Right lobe of liver (tissue), 6 donors: ENCODE results near the gene CMTM7. TPM values are rescaled to one million over a fixed set of nuclear protein-coding genes. Genes with fewer than 3 reads are reported as not detected.

Experiments
- ATAC-seq, 4 donors: fragments of 200-7000 bp; cut with Tn5 transposase; one replicate each; pipeline ENCODE4 v1.9.1; 2020; ENCODE audit warnings: mild to moderate bottlenecking in 4 of 4, moderate library complexity in 4 of 4
- DNase-seq, 3 donors: peaks; one replicate each; pipeline ENCODE4 v3.0.0-alpha.2; 2020
- H3K27ac ChIP-seq, 3 donors: fragments of 200-600 bp; one replicate each; pipeline ENCODE4 v1.8.0; 2022
- H3K27me3 ChIP-seq, 2 donors: fragments of 200-600 bp; one replicate each; pipeline ENCODE4 v1.8.0; 2022
- H3K36me3 ChIP-seq, 4 donors: fragments of 200-600 bp; sonication (generic) in 1 of 4; one replicate each; pipeline versions ENCODE4 v1.5.1 to v1.8.0; 2017 to 2022; ENCODE audit warnings: control low read depth in 1 of 4
- H3K4me1 ChIP-seq, 4 donors: fragments of 200-600 bp; sonication (generic) in 1 of 4; one replicate each; pipeline versions ENCODE4 v1.5.1 to v1.8.0; 2017 to 2022; ENCODE audit warnings: control low read depth in 1 of 4
- H3K4me3 ChIP-seq, 3 donors: fragments of 200-600 bp; one replicate each; pipeline ENCODE4 v1.8.0; 2022
- H3K9me3 ChIP-seq, 4 donors: fragments of 200-600 bp; sonication (generic) in 1 of 4; one replicate each; pipeline versions ENCODE4 v1.5.1 to v1.8.0; 2017 to 2022; ENCODE audit warnings: control low read depth in 1 of 4
- POLR2A ChIP-seq: fragments of 450-650 bp; IDR thresholded peaks from one replicate; pipeline ENCODE4 v1.6.1; 2017; ENCODE audit warnings: antibody characterized with exemption, mild to moderate bottlenecking
- WGBS: methylation state at CpG from one replicate; pipeline ENCODE4 v1.1.6; 2018; ENCODE audit warnings: low coverage, low lambda C conversion rate; ENCODE audit not compliant: insufficient coverage; ENCODE audit errors: missing lambda C conversion rate; 5-methylcytosine and 5-hydroxymethylcytosine counted together
- intact Hi-C, 2 donors: fragments of 100-400 bp; cut with DNase I; formaldehyde crosslinking; loops; one replicate each; pipeline versions ENCODE4 v1.11.2 to v1.14.1; 2022
- total RNA-seq, 6 experiments: library from RNA; depleted of rRNA in 2 of 6; stranded (reverse); fragments of >200 nt in 2 of 6; fragmentation: NEBNext Ultra II Directional in 3 of 6; extraction: Animal tissue kit (Norgen Biotek cat#: 25700) in 3 of 6; gene quantifications; one replicate each; pipeline versions ENCODE4 v1.1.0 to v1.2.4, GENCODE V29; 2016 to 2023
- TF ChIP-seq, protein P1 (sequence below), 4 donors: fragments of 200-600 bp in 3 of 4; fragments of 450-650 bp in 1 of 4; IDR thresholded peaks; one replicate each; pipeline versions ENCODE4 v1.5.1 to v1.8.0; 2016 to 2022; ENCODE audit warnings: antibody characterized with exemption in 4 of 4, mild to moderate bottlenecking in 2 of 4
- donor health status: DM: no; HTN: yes; CAD: no.
- donor health status: DM: no; HTN: no; CAD: no.
- donor health status: DM: no; HTN: no; CAD: no.
- donor health status: DM: no; HTN: yes; CAD: no.
- donor health status: DM: no; HTN: yes; CAD: no.

Gene CMTM7
- total RNA-seq, 6 experiments from 2014 or later, result 2.7 to 9.8 (median 5.0) TPM

DNA sequence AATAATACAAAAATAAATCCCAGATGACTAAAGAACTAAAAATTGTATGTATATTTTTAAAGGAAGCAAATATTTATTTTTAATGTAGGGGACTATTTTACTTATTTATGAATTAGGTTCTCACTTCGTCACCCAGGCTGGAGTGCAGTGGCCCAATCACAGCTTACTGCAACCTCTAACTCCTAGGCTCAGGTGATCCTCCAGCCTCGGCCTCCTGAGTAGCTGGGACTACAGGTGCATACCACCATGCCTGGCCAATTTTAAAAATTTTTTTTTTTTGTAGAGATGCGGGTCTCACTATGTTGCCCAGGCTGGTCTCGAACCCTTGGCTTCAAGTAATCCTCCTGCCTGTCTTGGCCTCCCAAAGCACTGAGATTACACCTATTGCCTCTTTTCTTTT lies 42.6 kb downstream of the CMTM7 start:
- H3K36me3 ChIP-seq, result no peaks in the 10 kb centered on the region
- 100% methylated on average over 3 of the region's 4 CpGs for WGBS
- intact Hi-C loops, result no loop called here
- H3K27me3 ChIP-seq, result no peaks in the 10 kb centered on the region
- no peak for TF ChIP-seq POLR2A
- TF ChIP-seq, protein P1, sequence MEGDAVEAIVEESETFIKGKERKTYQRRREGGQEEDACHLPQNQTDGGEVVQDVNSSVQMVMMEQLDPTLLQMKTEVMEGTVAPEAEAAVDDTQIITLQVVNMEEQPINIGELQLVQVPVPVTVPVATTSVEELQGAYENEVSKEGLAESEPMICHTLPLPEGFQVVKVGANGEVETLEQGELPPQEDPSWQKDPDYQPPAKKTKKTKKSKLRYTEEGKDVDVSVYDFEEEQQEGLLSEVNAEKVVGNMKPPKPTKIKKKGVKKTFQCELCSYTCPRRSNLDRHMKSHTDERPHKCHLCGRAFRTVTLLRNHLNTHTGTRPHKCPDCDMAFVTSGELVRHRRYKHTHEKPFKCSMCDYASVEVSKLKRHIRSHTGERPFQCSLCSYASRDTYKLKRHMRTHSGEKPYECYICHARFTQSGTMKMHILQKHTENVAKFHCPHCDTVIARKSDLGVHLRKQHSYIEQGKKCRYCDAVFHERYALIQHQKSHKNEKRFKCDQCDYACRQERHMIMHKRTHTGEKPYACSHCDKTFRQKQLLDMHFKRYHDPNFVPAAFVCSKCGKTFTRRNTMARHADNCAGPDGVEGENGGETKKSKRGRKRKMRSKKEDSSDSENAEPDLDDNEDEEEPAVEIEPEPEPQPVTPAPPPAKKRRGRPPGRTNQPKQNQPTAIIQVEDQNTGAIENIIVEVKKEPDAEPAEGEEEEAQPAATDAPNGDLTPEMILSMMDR (IDR thresholded peaks at IDR 0.05), result no peak
- H3K27ac ChIP-seq, result no peak overlapping the region
- ATAC-seq, result no peak
- no peaks in the 10 kb centered on the region for H3K4me1 ChIP-seq
- no peak overlapping the region for H3K4me3 ChIP-seq
- no peak for DNase-seq
- H3K9me3 ChIP-seq, result no peaks in the 10 kb centered on the region

- Histone ChIP-seq H3K27me3 (no peaks in the 10 kb centered on the region), H3K4me1 (no peaks in the 10 kb centered on the region), H3K9me3 (no peaks in the 10 kb centered on the region), H3K27ac (no peak overlapping the region), H3K4me3 (no peak overlapping the region), H3K36me3 (no peaks in the 10 kb centered on the region)
- intact Hi-C loops, result no loop called here
- ATAC-seq (peak in 1 of 4 donors; percentile 36), DNase-seq (no peak)
- WGBS, result 90% methylated on average over 2 of the region's 4 CpGs
- TF ChIP-seq, protein P1 (IDR thresholded peaks at IDR 0.05), result no peak
- no peak for TF ChIP-seq POLR2A
Observed at GRCh38 chr3:32435911-32436815, 44.5 kb downstream of the CMTM7 start.

- no peak for TF ChIP-seq POLR2A
- TF ChIP-seq, protein P1 (IDR thresholded peaks at IDR 0.05), result no peak
- 94% methylated on average over 4 of the region's 4 CpGs for WGBS
- Histone ChIP-seq H3K27ac (no peak overlapping the region), H3K36me3 (no peaks in the 10 kb centered on the region), H3K4me1 (no peaks in the 10 kb centered on the region), H3K9me3 (no peaks in the 10 kb centered on the region), H3K4me3 (no peak overlapping the region), H3K27me3 (no peaks in the 10 kb centered on the region)
- intact Hi-C loops, result no loop called here
- ATAC-seq, result no peak
- DNase-seq, result no peak
Observed at GRCh38 chr3:32436816-32437189, 45.1 kb downstream of the CMTM7 start.

DNA sequence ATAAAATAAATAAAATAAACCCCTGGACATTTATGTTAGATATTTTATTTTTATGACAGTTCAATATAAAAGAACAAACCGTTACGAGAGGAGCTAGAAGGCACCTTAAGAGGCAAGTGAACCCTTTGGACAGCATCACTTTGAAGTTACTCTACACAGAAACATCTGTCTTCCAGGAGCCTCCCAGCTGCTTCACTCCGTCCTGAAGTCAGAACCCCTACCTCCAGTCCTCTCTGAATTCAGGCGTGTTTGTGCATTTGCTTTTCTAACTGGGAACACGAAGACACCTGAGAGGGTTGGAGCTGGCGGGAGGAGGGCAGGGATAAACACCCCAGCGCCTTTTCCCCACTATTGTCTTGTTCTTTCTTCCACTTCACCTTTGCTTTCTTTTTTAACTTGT lies 46.2 kb downstream of the CMTM7 start:
- Histone ChIP-seq H3K4me3 (no peak overlapping the region), H3K4me1 (no peaks in the 10 kb centered on the region), H3K36me3 (no peaks in the 10 kb centered on the region), H3K9me3 (no peaks in the 10 kb centered on the region), H3K27me3 (no peaks in the 10 kb centered on the region), H3K27ac (no peak overlapping the region)
- DNase-seq (no peak), ATAC-seq (no peak)
- no peak for TF ChIP-seq POLR2A
- TF ChIP-seq, protein P1 (IDR thresholded peaks at IDR 0.05), result no peak
- intact Hi-C loops, result no loop called here
- 81% methylated on average over 7 of the region's 7 CpGs for WGBS
